CD14-positive monocyte (primary cell): Measurements from ENCODE around the gene SH2B3. TPM values are rescaled to one million over a fixed set of nuclear protein-coding genes. Genes with fewer than 3 reads are reported as not detected.
"Not testable (repeated sequence)": the region's sequence is repeated elsewhere in the genome, so short reads cannot be mapped to it uniquely, and the experiment has no call there.

ENCODE experiments used
- DNase-seq, 3 donors: peaks; one replicate each; pipeline ENCODE4 v3.0.0-alpha.2; 2011 to 2022
- H2AFZ ChIP-seq: 2 replicates; pipeline ENCODE4 v1.6.0; 2012; ENCODE audit warnings: mild to moderate bottlenecking, low read depth, low read length, inconsistent platforms; ENCODE audit not compliant: insufficient read depth, poor library complexity, severe bottlenecking
- H3K27ac ChIP-seq, 2 donors: 1 replicate in 1 of 2; 2 replicates in 1 of 2; pipeline ENCODE4 v1.5.1; 2012 to 2013; ENCODE audit warnings: low read length in 2 of 2, control low read depth in 1 of 2, inconsistent platforms in 1 of 2, low read depth in 1 of 2, mild to moderate bottlenecking in 1 of 2
- H3K27me3 ChIP-seq, 2 donors: one replicate each; pipeline versions ENCODE4 v1.6.0 to v1.6.1; 2011 to 2013; ENCODE audit warnings: low read length in 2 of 2; ENCODE audit not compliant: control insufficient read depth in 2 of 2, insufficient read depth in 2 of 2
- H3K36me3 ChIP-seq, 2 donors: replicated peaks in 1 of 2; 1 replicate in 1 of 2; 2 replicates in 1 of 2; pipeline versions ENCODE4 v1.5.1 to v1.6.1; 2012 to 2013; ENCODE audit warnings: low read length in 2 of 2, control low read depth in 1 of 2, inconsistent platforms in 1 of 2, mild to moderate bottlenecking in 1 of 2; ENCODE audit not compliant: insufficient read depth in 2 of 2, control insufficient read depth in 1 of 2
- H3K4me1 ChIP-seq, 2 donors: 1 replicate in 1 of 2; 2 replicates in 1 of 2; pipeline versions ENCODE4 v1.5.1 to v1.6.1; 2012 to 2013; ENCODE audit warnings: low read length in 2 of 2, control low read depth in 1 of 2, inconsistent platforms in 1 of 2, mild to moderate bottlenecking in 1 of 2, moderate library complexity in 1 of 2; ENCODE audit not compliant: insufficient read depth in 2 of 2, control insufficient read depth in 1 of 2
- H3K4me2 ChIP-seq: replicated peaks from 2 replicates; pipeline ENCODE3; 2012; ENCODE audit warnings: low read length, moderate library complexity, mild to moderate bottlenecking; ENCODE audit not compliant: poor library complexity, severe bottlenecking; ENCODE audit errors: extremely low read depth
- H3K4me3 ChIP-seq, 3 experiments: fragments of 200-600 bp in 1 of 3; sonication (generic) in 1 of 3; replicated peaks in 1 of 3; 1 replicate in 2 of 3; 2 replicates in 1 of 3; pipeline ENCODE4 v1.5.1; 2011 to 2013; ENCODE audit warnings: low read length in 3 of 3, mild to moderate bottlenecking in 3 of 3, control low read depth in 2 of 3, low read depth in 2 of 3, inconsistent platforms in 1 of 3, moderate library complexity in 1 of 3
- H3K79me2 ChIP-seq: 2 replicates; pipeline ENCODE4 v1.6.0; 2012; ENCODE audit warnings: mild to moderate bottlenecking, control low read depth, inconsistent platforms, low read length, moderate library complexity; ENCODE audit not compliant: insufficient read depth
- H3K9ac ChIP-seq: 2 replicates; pipeline ENCODE4 v1.6.0; 2017; ENCODE audit warnings: low read length, mild to moderate bottlenecking; ENCODE audit not compliant: insufficient read depth, poor library complexity, severe bottlenecking
- H3K9me3 ChIP-seq, 2 donors: replicated peaks in 1 of 2; 1 replicate in 1 of 2; 2 replicates in 1 of 2; pipeline versions ENCODE4 v1.5.1 to v1.6.1; 2012 to 2013; ENCODE audit warnings: low read length in 2 of 2, control low read depth in 1 of 2; ENCODE audit not compliant: control insufficient read depth in 1 of 2, insufficient read depth in 1 of 2
- H4K20me1 ChIP-seq: 2 replicates; pipeline ENCODE4 v1.6.0; 2012; ENCODE audit warnings: mild to moderate bottlenecking, low read length, control low read depth, moderate library complexity; ENCODE audit not compliant: insufficient read depth
- H3K27ac Mint-ChIP-seq, 7 donors: one replicate each; pipeline ENCODE4 v1.8.0; 2020; ENCODE audit warnings: mild to moderate bottlenecking in 7 of 7, mixed read lengths in 7 of 7, moderate library complexity in 6 of 7, inconsistent platforms in 2 of 7
- H3K27me3 Mint-ChIP-seq, 3 donors: one replicate each; pipeline ENCODE4 v1.8.0; 2021 to 2022; ENCODE audit warnings: low read depth in 3 of 3, mild to moderate bottlenecking in 3 of 3, mixed read lengths in 3 of 3, moderate library complexity in 3 of 3, inconsistent platforms in 1 of 3
- H3K36me3 Mint-ChIP-seq, 2 donors: one replicate each; pipeline ENCODE4 v1.8.0; 2020; ENCODE audit warnings: mixed read lengths in 2 of 2, inconsistent platforms in 1 of 2, mild to moderate bottlenecking in 1 of 2
- H3K4me1 Mint-ChIP-seq: one replicate; pipeline ENCODE4 v1.8.0; 2020; ENCODE audit warnings: mild to moderate bottlenecking, mixed read lengths
- H3K4me3 Mint-ChIP-seq, 2 donors: one replicate each; pipeline ENCODE4 v1.8.0; 2020; ENCODE audit warnings: mild to moderate bottlenecking in 2 of 2, mixed read lengths in 2 of 2, moderate library complexity in 1 of 2
- H3K9me3 Mint-ChIP-seq, 7 donors: one replicate each; pipeline ENCODE4 v1.8.0; 2020 to 2022; ENCODE audit warnings: mixed read lengths in 7 of 7, mild to moderate bottlenecking in 6 of 7, moderate library complexity in 6 of 7, inconsistent platforms in 2 of 7
- CTCF ChIP-seq: fragments of 200-600 bp; IDR thresholded peaks from one replicate; pipeline ENCODE4 v1.8.0; 2022; ENCODE audit warnings: antibody characterized with exemption, mild to moderate bottlenecking
- WGBS: methylation state at CpG from one replicate; pipeline ENCODE4 v1.1.5; 2013; ENCODE audit warnings: missing lambda C conversion rate; ENCODE audit not compliant: insufficient coverage; 5-methylcytosine and 5-hydroxymethylcytosine counted together
- intact Hi-C, 2 donors: fragments of 100-400 bp; cut with micrococcal nuclease; formaldehyde crosslinking; loops; one replicate each; pipeline versions ENCODE4 v1.15.0 to v1.15.1; 2023
- polyA plus RNA-seq, 3 donors: library from polyadenylated mRNA; depleted of rRNA in 1 of 3; unstranded in 2 of 3; stranded (reverse) in 1 of 3; fragments of 300-500 nt in 2 of 3; fragments of >200 nt in 1 of 3; fragmentation: Illumina TruSeq in 2 of 3; gene quantifications; 1 replicate in 2 of 3; 2 replicates in 1 of 3; pipeline ENCODE4 v1.2.3, GENCODE V29; 2012 to 2021

SH2B3 gene
- polyA plus RNA-seq, 3 donors, result 15.2 to 136 (median 33.5) TPM

- no peak for TF ChIP-seq CTCF
- Histone ChIP-seq H4K20me1 (peaks cover 33% of the 10 kb centered on the region), H3K36me3 (peaks cover 8 to 14% of the 10 kb centered on the region in 2 donors), H3K4me2 (peak within 1 kb of the TSS; percentile 95), H3K9me3 (peaks cover 0 to 2% of the 10 kb centered on the region in 2 donors), H2AFZ (peak within 1 kb of the TSS; percentile 90), H3K79me2 (no peaks in the 10 kb centered on the region), H3K4me3 (peak within 1 kb of the TSS; percentile 65 to 96 (median 91)), H3K27ac (peak within 1 kb of the TSS; percentile 37 to 77), H3K27me3 (no peaks in the 10 kb centered on the region), H3K4me1 (peaks cover 29 to 31% of the 10 kb centered on the region in 2 donors), H3K9ac (peak within 1 kb of the TSS; percentile 77)
- H3K27me3 Mint-ChIP-seq, result peaks cover 1 to 9% (median 2%) of the 10 kb centered on the region in 3 donors
- WGBS, result 1% methylated on average over 72 of the region's 72 CpGs
- DNase-seq, result peak; percentile 66 to 79 (median 78)
- H3K4me1 Mint-ChIP-seq, result peaks cover 31% of the 10 kb centered on the region
- H3K9me3 Mint-ChIP-seq, result peaks cover 5 to 11% (median 8%) of the 10 kb centered on the region in 7 donors
- intact Hi-C loops, result no loop called here
- H3K27ac Mint-ChIP-seq, result peak within 1 kb of the TSS; percentile 75 to 90 (median 82)
- peak within 1 kb of the TSS; percentile 87 to 92 for H3K4me3 Mint-ChIP-seq
- H3K36me3 Mint-ChIP-seq, result peaks cover 36 to 43% of the 10 kb centered on the region in 2 donors
Measured at GRCh38 chr12:111368788-111369495, 36.8 kb upstream of the SH2B3 start, which contains the start of gene PHETA1. Gene PHETA1 (minus strand): TSS chr12:111369095. CDS start chr12:111363427, 5,668 bp downstream.

GRCh38 chr12:111369496-111370220, 36.1 kb upstream of the SH2B3 start:
- peaks cover 8 to 9% of the 10 kb centered on the region in 2 donors for H3K36me3 ChIP-seq
- intact Hi-C loops, result no loop called here
- H4K20me1 ChIP-seq, result peaks cover 31% of the 10 kb centered on the region
- Mint-ChIP-seq H3K9me3 (peaks cover 8 to 14% (median 12%) of the 10 kb centered on the region in 7 donors), H3K36me3 (peaks cover 33 to 41% of the 10 kb centered on the region in 2 donors), H3K4me3 (peak overlapping the region; percentile 86 to 87), H3K4me1 (peaks cover 31% of the 10 kb centered on the region), H3K27ac (peak overlapping the region; percentile 75 to 90 (median 82)), H3K27me3 (peaks cover 1 to 10% (median 2%) of the 10 kb centered on the region in 3 donors)
- peak in 2 of 3 donors; percentile 12 to 22 for DNase-seq
- H2AFZ ChIP-seq, result peak overlapping the region; percentile 90
- peak overlapping the region; percentile 95 for H3K4me2 ChIP-seq
- peak overlapping the region; percentile 37 to 77 for H3K27ac ChIP-seq
- 44% methylated on average over 6 of the region's 13 CpGs for WGBS
- H3K9me3 ChIP-seq, result peaks cover 0 to 8% of the 10 kb centered on the region in 2 donors
- H3K4me1 ChIP-seq, result peaks cover 29 to 31% of the 10 kb centered on the region in 2 donors
- no peaks in the 10 kb centered on the region for H3K79me2 ChIP-seq
- peak overlapping the region; percentile 77 for H3K9ac ChIP-seq
- peak overlapping the region; percentile 65 to 96 (median 91) for H3K4me3 ChIP-seq
- TF ChIP-seq CTCF, result no peak
- H3K27me3 ChIP-seq, result no peaks in the 10 kb centered on the region

GRCh38 chr12:111373231-111373630, 32.5 kb upstream of the SH2B3 start:
- H3K27ac Mint-ChIP-seq, H3K4me3 Mint-ChIP-seq, H3K4me3 ChIP-seq, H3K27ac ChIP-seq, H3K9ac ChIP-seq, H3K27me3 ChIP-seq, H2AFZ ChIP-seq, H3K27me3 Mint-ChIP-seq, H3K36me3 ChIP-seq, DNase-seq, H4K20me1 ChIP-seq, H3K4me2 ChIP-seq, H3K79me2 ChIP-seq, intact Hi-C loops: not testable (repeated sequence)
- WGBS, result no CpG with 5 or more reads among the region's 1 CpG
- H3K9me3 ChIP-seq, result peaks cover 0 to 11% of the 10 kb centered on the region in 2 donors
- H3K4me1 ChIP-seq, result peaks cover 15 to 24% of the 10 kb centered on the region in 2 donors
- Mint-ChIP-seq H3K36me3 (peaks cover 18 to 30% of the 10 kb centered on the region in 2 donors), H3K9me3 (peaks cover 9 to 21% (median 17%) of the 10 kb centered on the region in 7 donors), H3K4me1 (peaks cover 17% of the 10 kb centered on the region)
